NCI-H2227 treated with DMSO at 0.1 percent for 48 hours (cell line): ENCODE results near the gene MINDY2.

Source experiments
- DNase-seq: peaks from one replicate; lab custom pipeline; 2025; lab: John Stamatoyannopoulos, UW

The MINDY2 gene

DNA sequence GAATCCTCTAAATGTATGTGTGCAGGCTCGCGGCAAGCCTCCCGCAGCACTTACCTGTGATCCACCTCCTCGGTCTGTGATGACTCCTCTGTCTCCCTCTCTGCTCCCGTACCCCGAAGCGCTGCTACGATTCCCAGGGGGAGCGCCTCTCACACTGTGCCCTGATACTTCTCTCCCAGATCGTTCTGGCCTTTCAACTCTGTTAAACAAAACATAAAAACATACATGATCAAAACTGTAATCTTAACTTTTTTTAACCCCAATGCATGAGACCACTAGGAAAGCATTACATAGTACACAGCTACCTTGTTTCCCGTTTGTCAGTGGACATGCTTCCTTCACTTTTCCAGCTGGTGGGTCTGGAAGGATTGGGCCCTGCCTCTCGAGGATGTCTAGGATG is 115.8 kb downstream of the MINDY2 start:
- DNase-seq, result no peak

DNA sequence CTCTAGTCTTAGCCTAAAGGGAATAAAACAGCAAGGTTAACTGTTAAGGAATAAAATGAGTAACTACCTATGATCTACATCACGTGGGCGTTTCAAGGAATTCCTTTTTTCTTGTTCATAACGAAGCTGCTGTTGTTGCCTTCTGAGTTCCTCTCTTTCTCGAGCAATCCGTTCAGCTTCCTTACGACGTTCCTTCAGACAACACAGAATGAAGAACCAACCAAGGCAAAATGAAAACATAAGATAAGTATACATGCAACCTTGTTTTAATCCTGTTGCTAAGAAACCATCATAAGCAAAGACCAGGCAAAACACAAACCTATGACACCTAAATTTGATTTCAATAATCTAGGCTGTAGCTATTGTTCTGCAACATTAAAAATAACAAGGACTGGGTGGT is 118.3 kb downstream of the MINDY2 start:
- DNase-seq, result no peak

DNA sequence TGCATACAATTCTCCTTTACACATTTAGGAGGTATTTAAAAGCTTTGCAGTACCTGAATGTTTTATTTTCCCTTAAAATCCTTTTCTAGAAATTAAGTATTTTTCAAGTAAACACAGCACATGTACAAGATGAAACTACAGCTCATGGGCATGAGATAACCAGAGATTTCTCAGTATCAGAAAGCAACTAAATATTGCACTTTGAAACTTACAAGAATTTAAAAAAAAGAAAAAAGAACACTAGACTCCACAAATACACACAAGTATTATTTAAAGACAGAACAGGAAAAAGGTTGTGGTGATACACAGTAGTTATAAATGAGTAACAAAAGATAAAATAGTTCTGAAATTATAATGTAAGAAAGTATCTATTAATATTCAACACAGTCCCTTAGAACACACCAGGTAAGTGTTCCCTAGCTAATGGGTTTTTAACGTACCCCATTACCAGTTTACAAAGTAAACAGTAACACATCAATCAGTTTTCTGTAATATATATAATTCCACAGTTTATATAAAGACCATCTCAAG is 127.1 kb downstream of the MINDY2 start:
- no peak for DNase-seq

DNA sequence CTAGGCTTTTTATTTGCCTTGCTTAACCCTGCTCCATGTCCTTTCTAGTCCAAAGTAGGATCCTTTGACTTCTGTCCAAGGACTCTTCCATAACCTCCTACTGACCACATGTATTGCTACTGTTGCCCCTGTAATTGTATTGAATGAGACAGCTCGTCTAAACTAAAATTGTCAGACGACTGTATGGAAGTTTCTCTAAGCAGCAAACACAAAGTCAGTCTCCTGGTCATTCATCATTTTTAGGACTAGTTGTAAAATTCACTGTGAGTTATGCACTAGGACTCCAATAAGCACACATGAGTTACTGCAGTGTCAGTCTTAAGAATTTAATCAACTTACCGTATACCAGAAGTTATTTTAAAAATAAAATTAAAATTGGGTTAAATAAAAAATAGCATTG is 129.5 kb downstream of the MINDY2 start:
- no peak for DNase-seq

DNA sequence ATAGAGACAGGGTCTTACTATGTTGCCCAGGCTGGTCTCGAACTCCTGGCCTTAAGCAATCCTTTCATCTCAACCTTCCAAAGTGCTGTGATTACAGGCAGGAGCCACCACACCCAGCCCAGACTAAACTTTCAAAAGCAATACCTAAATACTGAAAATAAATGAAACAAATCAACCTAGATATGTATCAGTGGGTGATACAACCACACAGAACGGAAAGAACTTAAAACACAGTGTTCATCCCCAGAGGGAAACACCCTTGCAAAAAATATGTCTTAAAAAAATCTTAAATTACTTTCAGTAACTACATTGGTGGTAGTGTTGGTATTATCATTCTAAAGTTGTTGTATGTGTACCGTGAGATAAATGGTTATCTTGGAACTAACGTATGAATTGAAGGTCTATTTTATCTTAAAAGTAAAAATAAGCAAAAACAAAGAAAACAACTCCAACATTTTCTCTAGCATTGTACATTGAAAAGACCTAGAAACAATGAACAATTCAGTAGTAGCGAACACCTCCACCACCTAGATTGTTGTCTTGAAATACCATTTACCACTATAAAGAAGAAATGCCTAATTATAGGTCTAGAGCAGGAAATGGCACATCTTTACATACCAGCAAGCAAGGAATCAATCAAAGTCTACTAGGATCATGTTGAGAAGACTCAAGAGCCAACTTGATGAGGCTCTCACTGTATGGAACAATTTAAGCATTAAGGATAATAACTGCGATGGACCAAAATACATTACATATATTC is 137.6 kb downstream of the MINDY2 start:
- DNase-seq, result peak; percentile 36

DNA sequence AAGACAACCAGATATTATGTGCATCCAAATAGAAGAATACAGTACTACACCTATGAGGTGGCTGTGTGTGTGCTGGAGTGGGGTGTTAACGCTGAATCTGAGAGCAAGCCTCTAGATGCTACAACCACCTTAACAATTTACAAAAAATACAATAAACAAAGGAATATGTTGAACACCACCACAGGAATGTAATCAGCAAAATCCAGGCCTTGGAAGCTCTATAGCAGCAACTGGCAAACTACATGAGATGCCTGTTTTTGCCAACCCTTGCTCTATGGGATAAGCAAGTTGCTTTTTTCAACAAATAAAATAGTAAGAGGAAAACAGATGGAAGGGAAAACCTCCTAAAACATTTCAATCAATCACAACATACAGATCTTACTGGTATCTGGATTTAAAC is 138.5 kb downstream of the MINDY2 start:
- no peak for DNase-seq

DNA sequence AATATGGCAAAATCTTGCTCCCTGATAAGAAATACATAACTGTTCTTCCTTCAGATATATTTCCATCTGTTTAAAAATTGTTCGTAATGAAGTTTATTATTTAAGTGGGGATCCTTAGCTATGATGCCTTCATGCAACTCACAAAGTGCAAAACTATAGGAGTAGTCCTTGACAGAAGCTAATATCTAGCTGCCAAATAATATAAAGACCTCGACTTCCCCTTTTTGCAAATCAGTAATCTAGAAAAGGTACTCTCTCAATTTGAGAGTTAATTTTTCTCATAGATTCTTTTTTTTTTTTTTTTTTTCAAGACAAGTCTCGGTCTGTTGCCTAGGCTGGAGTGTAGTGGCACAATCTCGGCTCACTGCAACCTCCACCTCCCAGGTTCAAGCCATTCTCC is 139.4 kb downstream of the MINDY2 start:
- DNase-seq, result no peak
